GM12892 (cell line): ENCODE data around the gene C16orf86.

Source experiments
- POLR2A ChIP-seq: IDR thresholded peaks from 2 replicates; pipeline ENCODE4 v1.6.1; 2011; ENCODE audit warnings: low read depth, low read length, control low read depth
- POLR2AphosphoS5 ChIP-seq: IDR thresholded peaks from 2 replicates; pipeline ENCODE4 v1.6.1; 2011; ENCODE audit warnings: low read depth, low read length, control low read depth
- TAF1 ChIP-seq: IDR thresholded peaks from 2 replicates; pipeline ENCODE4 v1.6.1; 2011; ENCODE audit warnings: low read depth, mild to moderate bottlenecking, control low read depth, low read length, borderline replicate concordance

GRCh38 chr16:67676516-67676915, 9.9 kb downstream of the C16orf86 start:
- TF ChIP-seq POLR2A (no peak), POLR2AphosphoS5 (no peak), TAF1 (no peak)
